ENCODE data around the gene PPIP5K2.
A peak's percentile ranks its signal among the peaks of the same experiment; 100 is the strongest.

The PPIP5K2 gene

DNA sequence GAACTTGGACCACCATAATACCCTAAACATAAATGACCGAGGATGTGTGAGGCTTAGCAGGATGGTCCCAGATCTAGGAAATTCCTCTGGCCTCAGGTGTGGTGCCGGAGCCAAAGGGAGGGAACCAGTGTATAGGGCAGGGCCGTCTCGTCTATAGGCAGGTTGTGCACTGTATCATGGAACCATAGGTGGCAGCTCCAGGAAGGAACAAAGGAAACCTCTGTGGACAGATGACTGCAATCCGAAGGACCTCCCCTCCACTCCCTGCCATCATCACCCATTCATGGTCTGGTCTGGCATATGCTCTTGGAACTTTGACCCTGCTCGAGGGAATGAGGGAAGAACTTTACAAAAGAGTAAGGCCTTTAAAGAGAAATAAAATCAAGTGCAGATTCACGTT is 135.6 kb downstream of the PPIP5K2 start:
- H3K4me3 ChIP-seq (ENCODE audit: low read depth, low read length) = no peak overlapping the region
- TF ChIP-seq MYC (IDR thresholded peaks at IDR 0.05; ENCODE audit: low read depth, low read length) (no peak), MAX (IDR thresholded peaks at IDR 0.05; ENCODE audit: low read depth, low read length) (no peak), POLR2A (IDR thresholded peaks at IDR 0.05; ENCODE audit: extremely low read depth, insufficient read length) (no peak), CTCF (IDR thresholded peaks at IDR 0.05; ENCODE audit: low read depth, low read length) (no peak)
- DNase-seq (ENCODE audit: low read depth) = no peak

- H3K4me3 ChIP-seq (ENCODE audit: low read depth, low read length) = no peak overlapping the region
- DNase-seq (ENCODE audit: low read depth) = no peak
- TF ChIP-seq MAX (IDR thresholded peaks at IDR 0.05; ENCODE audit: low read depth, low read length) (no peak), CTCF (IDR thresholded peaks at IDR 0.05; ENCODE audit: low read depth, low read length) (no peak)
These were observed 136.1 kb downstream of the PPIP5K2 start for GRCh38 chr5:103256178-103256577.

DNA sequence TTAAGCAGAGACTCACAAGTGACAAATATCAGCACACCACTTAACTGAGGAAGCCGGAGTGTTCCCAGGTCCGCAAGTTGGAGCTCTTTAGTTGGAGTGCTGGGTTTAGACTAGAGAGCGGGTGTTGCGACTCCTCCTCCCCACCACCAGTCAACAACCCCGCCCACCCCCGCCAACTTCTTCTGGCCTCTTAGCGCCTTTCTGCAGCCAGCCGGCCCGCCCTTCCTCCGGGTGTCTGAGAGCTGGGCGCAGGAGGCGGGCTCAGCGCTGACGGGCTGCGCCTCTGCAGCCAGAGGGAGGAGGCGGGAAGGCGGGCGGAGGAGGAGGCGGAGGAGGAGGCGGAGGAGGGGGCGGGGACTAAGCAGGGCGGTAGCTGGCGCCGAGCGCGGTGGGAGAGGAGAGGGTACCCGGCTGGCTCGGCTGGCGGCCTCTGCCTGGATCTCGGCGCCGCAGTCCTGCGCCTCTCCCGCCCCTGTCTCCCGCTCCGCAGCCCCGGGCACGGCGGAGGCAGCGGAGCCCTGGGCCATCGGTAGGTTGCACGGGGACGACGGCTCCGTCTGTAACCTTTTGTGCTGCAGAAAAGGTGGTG is 138.4 kb downstream of the PPIP5K2 start, which contains the start of gene MACIR:
TSS of gene MACIR (plus strand) at position 396 of the 589 bp plus-strand sequence. CDS start 17,157 bp downstream, outside the sequence.
- H3K4me3 ChIP-seq (ENCODE audit: low read depth, low read length) = peak within 1 kb of the TSS; percentile 79
- TF ChIP-seq MAX (IDR thresholded peaks at IDR 0.05; ENCODE audit: low read depth, low read length) = no peak
- peak; percentile 81 for TF ChIP-seq POLR2A (IDR thresholded peaks at IDR 0.05; ENCODE audit: extremely low read depth, insufficient read length)
- TF ChIP-seq MYC (IDR thresholded peaks at IDR 0.05; ENCODE audit: low read depth, low read length) = peak; percentile 48; the same call in 1 of the 2 replicates
- TF ChIP-seq CTCF (IDR thresholded peaks at IDR 0.05; ENCODE audit: low read depth, low read length) = no peak

GRCh38 chr5:103258957-103259704 is 139.0 kb downstream of the PPIP5K2 start:
- DNase-seq (ENCODE audit: low read depth) = peak; percentile 79
- H3K4me3 ChIP-seq (ENCODE audit: low read depth, low read length) = peak overlapping the region; percentile 79
- TF ChIP-seq MAX (IDR thresholded peaks at IDR 0.05; ENCODE audit: low read depth, low read length) = peak; percentile 75
- no peak for TF ChIP-seq CTCF (IDR thresholded peaks at IDR 0.05; ENCODE audit: low read depth, low read length)
- TF ChIP-seq MYC (IDR thresholded peaks at IDR 0.05; ENCODE audit: low read depth, low read length) = peak; percentile 88
- no peak for TF ChIP-seq POLR2A (IDR thresholded peaks at IDR 0.05; ENCODE audit: extremely low read depth, insufficient read length)

More for the DNA sequence above, 138.4 kb downstream of the PPIP5K2 start, which contains the start of gene MACIR:
- peak; percentile 98 for DNase-seq (ENCODE audit: low read depth)

DNA sequence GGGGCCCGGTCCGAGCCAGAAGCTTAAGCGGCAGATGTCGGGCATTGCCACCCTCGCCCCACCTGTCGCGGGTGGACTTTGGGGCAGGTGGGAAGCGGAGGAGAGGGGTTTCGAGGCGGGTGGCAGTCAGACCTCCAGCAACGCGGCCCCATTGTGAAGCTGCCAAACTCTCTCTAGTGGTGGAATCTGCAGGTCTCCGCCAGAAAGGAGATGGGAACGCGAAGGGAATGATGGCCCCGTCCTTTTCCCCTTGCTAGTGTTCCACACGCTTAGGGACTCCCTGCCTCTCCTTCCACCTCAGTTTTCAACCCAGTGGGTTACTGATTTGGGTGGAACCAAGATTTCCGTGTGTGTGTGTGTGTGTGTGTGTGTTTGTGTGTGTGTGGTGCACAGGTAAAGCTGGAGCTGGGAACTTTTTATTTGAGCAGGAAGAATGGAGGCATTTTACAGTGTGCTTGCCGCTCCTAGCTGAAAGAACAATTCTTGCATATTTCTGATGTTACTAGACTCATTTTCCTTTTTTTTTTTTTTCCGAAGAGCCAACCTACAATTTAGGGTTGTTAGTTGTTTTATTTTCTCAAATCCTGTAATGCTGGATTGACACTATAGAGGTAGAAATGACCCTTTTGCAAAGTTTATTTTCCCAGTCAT is 139.7 kb downstream of the PPIP5K2 start:
- TF ChIP-seq CTCF (IDR thresholded peaks at IDR 0.05; ENCODE audit: low read depth, low read length) = no peak
- no peak for TF ChIP-seq MYC (IDR thresholded peaks at IDR 0.05; ENCODE audit: low read depth, low read length)
- TF ChIP-seq POLR2A (IDR thresholded peaks at IDR 0.05; ENCODE audit: extremely low read depth, insufficient read length) = no peak
- TF ChIP-seq MAX (IDR thresholded peaks at IDR 0.05; ENCODE audit: low read depth, low read length) = no peak
- H3K4me3 ChIP-seq (ENCODE audit: low read depth, low read length) = peak overlapping the region; percentile 79
- DNase-seq (ENCODE audit: low read depth) = no peak
